ENCODE results near the gene MAN2A2. TPM values are rescaled to one million over a fixed set of nuclear protein-coding genes. Genes with fewer than 3 reads are reported as not detected.
"Not testable (repeated sequence)": the region's sequence is repeated elsewhere in the genome, so short reads cannot be mapped to it uniquely, and the experiment has no call there.

Gene MAN2A2
- polyA plus RNA-seq, 1 donor = 44.0 TPM

- Histone ChIP-seq H3K4me3 (ENCODE audit: low read length) (no peak overlapping the region), H3K27ac (ENCODE audit: low read length) (no peak overlapping the region), H3K9me3 (ENCODE audit: control insufficient read depth, low read depth, low read length) (no peaks in the 10 kb centered on the region), H3K27me3 (ENCODE audit: control insufficient read depth, insufficient read depth, low read length) (no peaks in the 10 kb centered on the region), H3K4me1 (ENCODE audit: control insufficient read depth, insufficient read depth, low read length) (no peaks in the 10 kb centered on the region), H3K36me3 (ENCODE audit: control insufficient read depth, insufficient read depth, low read length) (peaks cover 45% of the 10 kb centered on the region)
- no CpG with 5 or more reads among the region's 11 CpGs for WGBS (ENCODE audit: insufficient coverage, low lambda C conversion rate)
- no peak for DNase-seq
Measured at GRCh38 chr15:90892023-90892422, 11.1 kb upstream of the MAN2A2 start.

GRCh38 chr15:90892498-90893174, 10.5 kb upstream of the MAN2A2 start:
- H3K27me3 ChIP-seq (ENCODE audit: control insufficient read depth, insufficient read depth, low read length) = no peaks in the 10 kb centered on the region
- no peak for DNase-seq

GRCh38 chr15:90893175-90894090, 9.7 kb upstream of the MAN2A2 start:
- peaks cover 40% of the 10 kb centered on the region for H3K36me3 ChIP-seq (ENCODE audit: control insufficient read depth, insufficient read depth, low read length)
- no CpG with 5 or more reads among the region's 33 CpGs for WGBS (ENCODE audit: insufficient coverage, low lambda C conversion rate)

More at GRCh38 chr15:90892498-90893174, 10.5 kb upstream of the MAN2A2 start:
- Histone ChIP-seq H3K36me3 (ENCODE audit: control insufficient read depth, insufficient read depth, low read length) (peaks cover 40% of the 10 kb centered on the region), H3K4me1 (ENCODE audit: control insufficient read depth, insufficient read depth, low read length) (no peaks in the 10 kb centered on the region), H3K9me3 (ENCODE audit: control insufficient read depth, low read depth, low read length) (no peaks in the 10 kb centered on the region), H3K27ac (ENCODE audit: low read length) (no peak overlapping the region), H3K4me3 (ENCODE audit: low read length) (no peak overlapping the region)
- WGBS (ENCODE audit: insufficient coverage, low lambda C conversion rate) = 80% methylated on average over 1 of the region's 29 CpGs

GRCh38 chr15:90895571-90896117, 7.5 kb upstream of the MAN2A2 start:
- Histone ChIP-seq H3K9me3 (ENCODE audit: control insufficient read depth, low read depth, low read length) (no peaks in the 10 kb centered on the region), H3K4me3 (ENCODE audit: low read length) (no peak overlapping the region), H3K27ac (ENCODE audit: low read length) (no peak overlapping the region), H3K36me3 (ENCODE audit: control insufficient read depth, insufficient read depth, low read length) (peaks cover 36% of the 10 kb centered on the region), H3K27me3 (ENCODE audit: control insufficient read depth, insufficient read depth, low read length) (no peaks in the 10 kb centered on the region), H3K4me1 (ENCODE audit: control insufficient read depth, insufficient read depth, low read length) (no peaks in the 10 kb centered on the region)
- WGBS (ENCODE audit: insufficient coverage, low lambda C conversion rate) = no CpG with 5 or more reads among the region's 10 CpGs
- no peak for DNase-seq

More at GRCh38 chr15:90893175-90894090, 9.7 kb upstream of the MAN2A2 start:
- Histone ChIP-seq H3K4me3 (ENCODE audit: low read length) (no peak overlapping the region), H3K27ac (ENCODE audit: low read length) (no peak overlapping the region), H3K9me3 (ENCODE audit: control insufficient read depth, low read depth, low read length) (no peaks in the 10 kb centered on the region), H3K4me1 (ENCODE audit: control insufficient read depth, insufficient read depth, low read length) (no peaks in the 10 kb centered on the region), H3K27me3 (ENCODE audit: control insufficient read depth, insufficient read depth, low read length) (no peaks in the 10 kb centered on the region)
- DNase-seq = no peak

GRCh38 chr15:90897131-90897655, 5.9 kb upstream of the MAN2A2 start:
- H3K27ac ChIP-seq (ENCODE audit: low read length); H3K9me3 ChIP-seq (ENCODE audit: control insufficient read depth, low read depth, low read length); DNase-seq; H3K27me3 ChIP-seq (ENCODE audit: control insufficient read depth, insufficient read depth, low read length); H3K4me3 ChIP-seq (ENCODE audit: low read length); H3K4me1 ChIP-seq (ENCODE audit: control insufficient read depth, insufficient read depth, low read length): not testable (repeated sequence)
- H3K36me3 ChIP-seq (ENCODE audit: control insufficient read depth, insufficient read depth, low read length) = peaks cover 25% of the 10 kb centered on the region
- WGBS (ENCODE audit: insufficient coverage, low lambda C conversion rate) = 100% methylated on average over 2 of the region's 14 CpGs

GRCh38 chr15:90901175-90902039, 1.7 kb upstream of the MAN2A2 start:
- peaks cover 7% of the 10 kb centered on the region for H3K4me1 ChIP-seq (ENCODE audit: control insufficient read depth, insufficient read depth, low read length)
- H3K9me3 ChIP-seq (ENCODE audit: control insufficient read depth, low read depth, low read length) = no peaks in the 10 kb centered on the region
- no peaks in the 10 kb centered on the region for H3K27me3 ChIP-seq (ENCODE audit: control insufficient read depth, insufficient read depth, low read length)
- H3K27ac ChIP-seq (ENCODE audit: low read length) = peak overlapping the region; percentile 88
- WGBS (ENCODE audit: insufficient coverage, low lambda C conversion rate) = no CpG with 5 or more reads among the region's 14 CpGs
- no peak for DNase-seq
- peak overlapping the region; percentile 62 for H3K4me3 ChIP-seq (ENCODE audit: low read length)
- peaks cover 17% of the 10 kb centered on the region for H3K36me3 ChIP-seq (ENCODE audit: control insufficient read depth, insufficient read depth, low read length)

- Histone ChIP-seq H3K9me3 (ENCODE audit: control insufficient read depth, low read depth, low read length) (no peaks in the 10 kb centered on the region), H3K4me3 (ENCODE audit: low read length) (peak overlapping the region; percentile 62), H3K36me3 (ENCODE audit: control insufficient read depth, insufficient read depth, low read length) (peaks cover 26% of the 10 kb centered on the region), H3K4me1 (ENCODE audit: control insufficient read depth, insufficient read depth, low read length) (peaks cover 7% of the 10 kb centered on the region), H3K27me3 (ENCODE audit: control insufficient read depth, insufficient read depth, low read length) (no peaks in the 10 kb centered on the region), H3K27ac (ENCODE audit: low read length) (peak overlapping the region; percentile 88)
- 0% methylated on average over 1 of the region's 71 CpGs for WGBS (ENCODE audit: insufficient coverage, low lambda C conversion rate)
- peak; percentile 73 to 93 for DNase-seq
Measured at GRCh38 chr15:90902040-90902839, 862 bp upstream of the MAN2A2 start.

- H3K27me3 ChIP-seq (ENCODE audit: control insufficient read depth, insufficient read depth, low read length) = no peaks in the 10 kb centered on the region
- H3K4me3 ChIP-seq (ENCODE audit: low read length) = peak overlapping the region; percentile 80
Measured at GRCh38 chr15:90903733-90904536, 833 bp downstream of the MAN2A2 start.

More at GRCh38 chr15:90903733-90904536, 833 bp downstream of the MAN2A2 start:
- Histone ChIP-seq H3K27ac (ENCODE audit: low read length) (peak overlapping the region; percentile 90), H3K36me3 (ENCODE audit: control insufficient read depth, insufficient read depth, low read length) (peaks cover 39% of the 10 kb centered on the region), H3K9me3 (ENCODE audit: control insufficient read depth, low read depth, low read length) (no peaks in the 10 kb centered on the region), H3K4me1 (ENCODE audit: control insufficient read depth, insufficient read depth, low read length) (peaks cover 7% of the 10 kb centered on the region)
- no CpG with 5 or more reads among the region's 18 CpGs for WGBS (ENCODE audit: insufficient coverage, low lambda C conversion rate)
- peak in 1 of 2 donors; percentile 53 for DNase-seq

Data from large intestine (tissue), 3 donors.